HG02884 (cell line): Measurements from ENCODE around the gene TULP3.

ENCODE experiments used
- ATAC-seq: cut with Tn5 transposase; IDR thresholded peaks from one replicate; pipeline ENCODE4 v1.9.1; 2021; ENCODE audit warnings: mild to moderate bottlenecking, moderate library complexity; ENCODE audit not compliant: unreplicated experiment

The TULP3 gene

DNA sequence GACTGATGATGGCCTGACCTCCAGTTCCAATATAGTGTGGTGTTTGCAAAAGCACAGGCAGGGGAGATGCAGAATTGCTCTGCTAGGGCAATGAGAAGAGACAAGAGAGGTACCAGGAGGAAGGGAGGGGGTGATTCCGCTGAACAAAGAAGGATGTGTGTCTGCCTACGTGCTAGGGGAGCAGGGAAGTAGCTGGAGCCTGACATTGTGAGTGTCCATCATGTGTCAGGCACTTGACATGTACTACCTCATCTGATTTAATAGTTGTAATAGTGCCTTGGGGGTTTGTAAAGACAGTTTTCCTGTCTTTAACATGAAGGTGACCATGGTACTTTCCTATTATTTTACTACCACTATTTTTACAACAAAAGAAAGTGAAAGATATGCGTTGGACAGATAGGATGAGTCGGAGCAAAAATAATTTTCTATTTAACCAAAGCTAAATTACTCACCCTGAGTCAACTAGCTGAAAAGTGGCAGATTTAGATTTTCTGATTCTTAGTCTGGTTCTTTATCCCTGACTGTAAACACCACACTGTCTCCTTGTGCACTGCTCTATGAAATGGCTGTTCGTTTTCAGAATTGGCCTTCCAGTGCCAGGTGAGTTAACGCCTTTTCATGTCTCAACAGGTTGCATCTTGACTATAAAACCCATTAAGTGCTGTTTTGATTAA, 34.8 kb downstream of the TULP3 start:
- ATAC-seq = no peak

GRCh38 chr12:2930865-2931264, 40.2 kb downstream of the TULP3 start:
- no peak for ATAC-seq

GRCh38 chr12:2933586-2933985, 42.9 kb downstream of the TULP3 start:
- ATAC-seq = no peak

GRCh38 chr12:2934371-2934770, 43.7 kb downstream of the TULP3 start:
- no peak for ATAC-seq

DNA sequence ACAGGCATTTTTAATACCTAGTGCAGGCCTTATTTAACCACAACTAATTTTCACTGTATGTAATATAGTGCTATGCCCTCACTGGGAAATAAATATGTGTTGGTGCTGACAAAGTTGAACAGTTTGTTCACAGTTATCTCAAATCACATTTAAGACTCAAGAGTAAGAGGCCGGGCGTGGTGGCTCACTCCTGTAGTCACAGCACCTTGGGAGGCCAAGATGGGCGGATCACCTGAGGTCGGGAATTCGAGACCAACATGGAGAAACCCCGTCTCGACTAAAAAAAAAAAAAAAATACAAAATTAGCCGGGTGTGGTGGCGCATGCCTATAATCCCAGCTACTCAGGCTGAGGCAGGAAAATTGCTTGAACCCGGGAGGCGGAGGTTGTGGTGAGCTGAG, 45.6 kb downstream of the TULP3 start:
- ATAC-seq = no peak

GRCh38 chr12:2937500-2937899, 46.8 kb downstream of the TULP3 start:
- no peak for ATAC-seq

GRCh38 chr12:2939191-2939590, 48.5 kb downstream of the TULP3 start:
- ATAC-seq = no peak

GRCh38 chr12:2940564-2940963, 49.9 kb downstream of the TULP3 start:
- no peak for ATAC-seq

DNA sequence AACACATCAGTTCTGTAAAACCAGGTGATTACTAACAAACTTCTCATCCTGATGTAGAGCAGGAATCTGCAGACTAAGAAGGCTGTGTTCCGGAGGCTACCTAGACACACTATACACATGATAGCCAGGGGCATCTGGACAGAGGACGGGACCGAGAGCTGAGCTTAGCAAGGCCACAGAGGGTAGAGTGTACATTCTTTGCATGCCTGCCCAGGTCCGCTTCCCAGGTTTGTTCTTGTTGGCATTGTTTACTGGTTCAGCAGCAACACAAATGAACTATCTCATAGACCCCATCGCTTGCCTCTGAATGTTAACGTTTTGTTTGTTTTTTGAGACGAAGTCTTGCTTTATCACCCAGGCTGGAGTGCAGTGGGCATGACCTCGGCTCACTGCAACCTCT, 50.8 kb downstream of the TULP3 start:
- no peak for ATAC-seq

- ATAC-seq = no peak
These were observed 53.8 kb downstream of the TULP3 start for GRCh38 chr12:2944401-2945047.

- no peak for ATAC-seq
These were observed 58.7 kb downstream of the TULP3 start for GRCh38 chr12:2949411-2949810.

GRCh38 chr12:2955888-2956287, 65.2 kb downstream of the TULP3 start:
- no peak for ATAC-seq

GRCh38 chr12:2957816-2958431, 67.2 kb downstream of the TULP3 start:
- no peak for ATAC-seq

DNA sequence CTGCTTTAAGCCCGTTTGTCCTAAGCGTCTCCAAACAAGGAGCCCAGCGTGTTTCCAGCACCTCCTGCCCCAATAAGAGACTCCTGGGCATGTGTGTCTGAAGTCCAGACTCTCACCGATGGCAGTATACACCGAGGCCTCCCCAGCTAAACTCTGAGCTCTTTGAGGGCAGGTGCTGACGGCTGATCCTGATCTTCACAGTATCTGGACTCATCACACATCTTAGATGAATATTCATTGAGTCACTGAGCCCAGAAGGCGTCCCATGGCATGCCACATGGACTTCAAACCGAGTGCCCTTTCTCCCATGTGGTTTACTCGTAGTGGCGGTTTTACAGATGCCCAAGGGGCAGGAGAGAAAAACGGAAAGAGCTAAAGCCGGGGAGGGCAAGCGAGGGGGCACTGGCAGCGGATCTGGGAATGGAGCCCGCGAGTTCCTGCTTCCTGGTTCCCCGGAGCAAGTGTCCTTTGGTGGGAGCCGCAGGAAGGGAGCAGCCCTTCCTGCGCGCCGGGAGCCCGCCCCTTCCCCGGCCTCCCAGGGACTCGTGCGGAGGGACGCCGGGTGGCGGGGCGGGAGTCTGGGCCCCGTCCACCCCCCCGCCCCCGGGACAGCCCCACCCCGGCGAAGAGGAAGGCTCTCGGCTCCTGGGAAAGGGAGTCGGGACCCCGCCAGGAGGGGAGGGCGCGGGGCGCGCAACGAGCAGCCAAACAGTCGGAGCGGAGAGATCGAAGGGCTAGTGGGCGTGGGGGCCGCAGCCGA, 67.9 kb downstream of the TULP3 start:
- no peak for ATAC-seq

DNA sequence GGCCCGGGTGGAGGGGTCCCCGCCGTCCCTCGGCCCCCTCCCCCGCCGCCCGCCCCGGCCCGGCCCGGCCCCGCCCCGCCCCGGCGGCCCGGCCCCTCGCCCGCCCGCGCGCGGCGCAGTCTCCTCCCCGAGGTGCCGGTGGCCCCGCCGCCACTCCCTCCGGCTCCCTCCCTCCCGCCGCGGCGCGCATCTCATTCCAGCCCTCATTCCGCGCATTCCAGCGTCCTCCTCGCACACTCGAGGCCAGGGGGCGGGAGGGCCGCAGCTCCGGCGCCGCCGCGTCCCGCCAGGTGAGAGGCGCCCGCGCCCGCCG, 68.5 kb downstream of the TULP3 start, which contains the start of gene TEAD4:
TEAD4 (plus strand) TSS at position 206 of the 313 bp plus-strand sequence.
- no peak for ATAC-seq

DNA sequence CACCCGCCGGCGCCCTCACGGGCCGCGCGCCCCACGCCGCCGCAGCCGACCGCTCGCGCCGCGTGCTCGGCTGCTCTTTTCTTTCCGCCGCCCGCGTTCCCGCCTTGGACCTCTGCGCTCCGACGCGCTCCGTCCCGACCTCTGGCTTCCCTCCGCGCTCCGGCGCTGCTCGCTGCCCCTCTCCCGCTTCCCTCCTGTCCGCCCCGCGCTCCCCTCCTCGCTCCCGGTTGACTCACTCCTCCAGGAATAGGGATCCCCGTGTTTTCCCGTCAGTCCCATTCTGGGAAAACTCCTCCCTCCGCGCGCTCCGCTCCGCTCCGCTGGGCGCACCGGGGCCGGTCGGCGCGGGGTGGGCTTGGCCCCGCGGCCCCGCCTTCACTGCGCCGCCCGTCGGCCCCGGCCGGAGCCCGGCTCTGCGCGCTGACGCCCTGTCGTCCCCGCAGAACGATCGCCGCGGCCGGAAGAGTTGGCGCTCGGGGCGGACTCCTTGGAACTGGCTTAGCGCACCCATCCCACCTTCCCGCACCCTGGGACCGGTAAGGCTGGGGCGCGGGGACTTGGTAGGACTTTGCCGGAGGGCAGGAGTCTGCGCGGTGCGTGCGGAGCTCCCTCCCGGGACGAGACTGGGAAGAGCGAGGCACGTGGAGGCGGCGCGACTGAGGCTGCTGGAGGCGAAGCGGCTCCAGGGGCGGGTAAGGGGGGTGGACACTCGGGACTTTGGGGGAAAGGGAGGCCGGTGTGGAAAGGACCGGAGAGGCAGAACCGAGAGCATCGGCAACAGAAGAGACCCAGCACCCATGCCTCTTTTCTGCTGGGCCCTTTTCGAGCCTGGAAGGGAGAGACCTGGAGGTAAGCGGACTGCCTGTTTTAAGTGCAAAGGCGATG, 69.1 kb downstream of the TULP3 start:
- ATAC-seq = no peak

DNA sequence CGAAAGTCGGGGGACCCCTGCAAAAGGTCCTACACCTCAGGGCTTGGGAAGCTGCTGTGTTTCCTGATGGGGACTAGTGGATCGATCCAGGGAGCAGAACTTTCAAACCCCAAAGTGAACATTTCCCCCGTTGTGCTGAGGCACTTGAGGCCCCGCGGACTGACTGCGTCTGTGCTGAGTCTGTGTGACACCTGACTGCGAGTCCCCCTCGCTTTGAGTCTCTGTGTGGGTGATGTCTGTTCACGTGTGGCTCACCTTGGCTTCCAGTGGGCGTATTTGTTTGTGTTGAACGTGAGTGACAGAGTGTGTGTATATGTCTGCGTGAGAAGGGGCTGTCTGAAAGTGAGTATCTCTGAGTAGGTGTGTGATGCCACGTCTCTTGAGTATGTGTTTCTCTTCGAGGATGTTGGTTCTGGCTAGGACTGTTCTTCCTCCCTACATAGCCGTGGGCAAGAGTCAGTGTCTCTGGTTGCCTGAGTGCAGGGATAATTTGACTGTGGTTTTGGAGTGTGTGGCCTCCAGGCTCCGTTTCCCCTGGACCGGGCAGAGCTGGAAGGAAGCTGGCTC, 69.8 kb downstream of the TULP3 start:
- no peak for ATAC-seq

GRCh38 chr12:2960996-2961616, 70.4 kb downstream of the TULP3 start:
- no peak for ATAC-seq

DNA sequence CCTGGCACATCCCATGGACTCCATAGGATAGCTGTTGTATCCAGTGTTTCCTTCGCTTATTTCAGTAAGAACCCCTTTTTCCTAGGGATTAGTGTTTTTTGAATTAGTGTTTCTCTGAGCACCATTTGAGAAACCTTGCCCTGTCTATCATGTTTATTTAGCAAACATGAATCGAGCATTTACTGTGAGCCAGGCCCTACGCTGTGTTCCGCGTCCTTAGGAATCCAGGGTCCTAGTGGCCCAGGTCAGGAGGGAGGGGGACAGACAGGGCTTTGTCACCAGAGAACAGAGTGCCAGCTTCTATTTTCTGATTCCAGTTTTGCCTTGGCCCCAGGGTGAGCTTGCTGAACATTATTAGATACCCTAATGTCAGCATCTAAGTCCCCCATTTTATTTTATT, 71.0 kb downstream of the TULP3 start:
- ATAC-seq = no peak

GRCh38 chr12:2963154-2963759, 72.6 kb downstream of the TULP3 start:
- no peak for ATAC-seq
